Bronchial epithelial cell (primary cell): ENCODE measurements around the gene SYT14. TPM values are rescaled to one million over a fixed set of nuclear protein-coding genes. Genes with fewer than 3 reads are reported as not detected.

Experiments used
- DNase-seq: peaks from one replicate; pipeline ENCODE4 v3.0.0-alpha.2; 2010; ENCODE audit warnings: low read depth
- FAIRE-seq: peaks from 2 replicates; lab custom pipeline; 2011; peaks lifted over from hg19 to GRCh38; lab: Jason Lieb, UNC
- H3K27me3 ChIP-seq: 2 replicates; pipeline ENCODE4 v1.5.1; 2011; ENCODE audit warnings: low read length; ENCODE audit not compliant: control insufficient read depth, insufficient read depth
- H3K36me3 ChIP-seq: 2 replicates; pipeline ENCODE4 v1.5.1; 2011; ENCODE audit warnings: low read length; ENCODE audit not compliant: control insufficient read depth, insufficient read depth
- H3K4me3 ChIP-seq: 2 replicates; pipeline ENCODE4 v1.5.1; 2011; ENCODE audit warnings: mild to moderate bottlenecking, low read depth, low read length, control low read depth
- CTCF ChIP-seq: IDR thresholded peaks from 2 replicates; pipeline ENCODE4 v1.5.1; 2011; ENCODE audit warnings: mild to moderate bottlenecking, moderate library complexity, low read length, control low read depth, inconsistent platforms; ENCODE audit not compliant: insufficient read depth, severe bottlenecking
- total RNA-seq: library from RNA; depleted of rRNA; stranded (reverse); fragments of >200 nt; gene quantifications from 2 replicates; pipeline ENCODE4 v1.2.1, GENCODE V29; 2014

The SYT14 gene
- total RNA-seq, 1 donor from 2014 or later: not detected

- DNase-seq: no peak
- no peak for FAIRE-seq
- no peak for TF ChIP-seq CTCF
- no peaks in the 10 kb centered on the region for H3K27me3 ChIP-seq
- no peak overlapping the region for H3K4me3 ChIP-seq
- no peaks in the 10 kb centered on the region for H3K36me3 ChIP-seq
Measured at GRCh38 chr1:210207597-210208450, 269.8 kb downstream of the SYT14 start.

- no peak for FAIRE-seq
Measured at GRCh38 chr1:210213335-210213734, 275.3 kb downstream of the SYT14 start.

GRCh38 chr1:210214573-210215409, 276.8 kb downstream of the SYT14 start:
- no peak for TF ChIP-seq CTCF

More at GRCh38 chr1:210213335-210213734, 275.3 kb downstream of the SYT14 start:
- H3K27me3 ChIP-seq: no peaks in the 10 kb centered on the region
- no peak for DNase-seq
- H3K36me3 ChIP-seq: no peaks in the 10 kb centered on the region
- no peak for TF ChIP-seq CTCF
- no peak overlapping the region for H3K4me3 ChIP-seq

GRCh38 chr1:210217482-210217881, 279.5 kb downstream of the SYT14 start:
- no peaks in the 10 kb centered on the region for H3K36me3 ChIP-seq
- no peak for DNase-seq
- H3K4me3 ChIP-seq: no peak overlapping the region
- no peaks in the 10 kb centered on the region for H3K27me3 ChIP-seq
- no peak for FAIRE-seq
- no peak for TF ChIP-seq CTCF

More at GRCh38 chr1:210214573-210215409, 276.8 kb downstream of the SYT14 start:
- FAIRE-seq (no peak), DNase-seq (peak; percentile 20)
- Histone ChIP-seq H3K4me3 (no peak overlapping the region), H3K27me3 (no peaks in the 10 kb centered on the region), H3K36me3 (no peaks in the 10 kb centered on the region)

DNA sequence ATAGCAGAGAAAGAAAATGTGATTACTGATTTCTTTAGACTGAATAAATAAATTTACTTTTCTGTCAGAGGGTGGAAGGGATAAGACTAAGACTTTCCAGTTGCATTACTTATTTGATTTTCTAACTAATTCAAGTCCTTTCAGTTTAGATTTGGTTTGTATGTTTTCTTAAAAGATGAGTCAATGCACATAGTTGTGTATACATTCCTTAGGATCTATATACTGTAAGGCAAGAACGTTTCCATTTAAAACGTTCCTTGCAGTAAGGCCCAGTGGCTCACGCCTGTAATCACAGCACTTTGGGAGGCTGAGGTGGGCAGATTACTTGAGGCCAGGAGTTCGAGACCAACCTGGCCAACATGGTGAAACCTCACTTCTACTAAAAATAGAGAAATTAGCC, 280.0 kb downstream of the SYT14 start:
- FAIRE-seq (no peak), DNase-seq (no peak)
- H3K27me3 ChIP-seq: no peaks in the 10 kb centered on the region
- H3K4me3 ChIP-seq: no peak overlapping the region
- no peak for TF ChIP-seq CTCF
- no peaks in the 10 kb centered on the region for H3K36me3 ChIP-seq

Other genes with a start within 250 kb of the SYT14 start
- 4.1 and 10.5 TPM in 2 replicates for gene HSD11B1, start 233.4 kb upstream of the SYT14 start, total RNA-seq
- not detected in 2 replicates for gene TRAF3IP3, start 182.2 kb upstream of the SYT14 start, total RNA-seq
- 6.8 and 11.6 TPM in 2 replicates for gene C1orf74, start 153.7 kb upstream of the SYT14 start, total RNA-seq
- gene IRF6, start 132.1 kb upstream of the SYT14 start, total RNA-seq: 175 and 226 TPM in 2 replicates
- 2.9 and 6.3 TPM in 2 replicates for gene UTP25, start 110.2 kb upstream of the SYT14 start, total RNA-seq